Fibroblast of lung (primary cell): Measurements from ENCODE around the gene ANXA3.

ENCODE experiments used
- CTCF ChIP-seq, 2 donors: IDR thresholded peaks in 1 of 2; conservative IDR thresholded peaks in 1 of 2; 1 replicate in 1 of 2; 2 replicates in 1 of 2; pipeline ENCODE4 v1.5.1; 2011 to 2012; ENCODE audit warnings: low read length in 2 of 2, control low read depth in 1 of 2, inconsistent platforms in 1 of 2, low read depth in 1 of 2, mild to moderate bottlenecking in 1 of 2
- EZH2 ChIP-seq: IDR thresholded peaks from 2 replicates; pipeline ENCODE4 v1.5.1; 2012; ENCODE audit warnings: low read length, control low read depth, mild to moderate bottlenecking; ENCODE audit errors: missing control alignments

GRCh38 chr4:78560296-78560963 lies 8.9 kb downstream of the ANXA3 start:
- TF ChIP-seq CTCF (conservative IDR thresholded peaks at IDR 0.05 in 1 of 2, IDR thresholded peaks at IDR 0.05 in 1 of 2; ENCODE audit: low read depth in 1 of 2, low read length in 2 of 2) (no peak), EZH2 (no peak)
